Measurements from ENCODE around the gene TMEM143.
"Not testable (repeated sequence)": the region's sequence is repeated elsewhere in the genome, so short reads cannot be mapped to it uniquely, and the experiment has no call there.

TMEM143 gene

DNA sequence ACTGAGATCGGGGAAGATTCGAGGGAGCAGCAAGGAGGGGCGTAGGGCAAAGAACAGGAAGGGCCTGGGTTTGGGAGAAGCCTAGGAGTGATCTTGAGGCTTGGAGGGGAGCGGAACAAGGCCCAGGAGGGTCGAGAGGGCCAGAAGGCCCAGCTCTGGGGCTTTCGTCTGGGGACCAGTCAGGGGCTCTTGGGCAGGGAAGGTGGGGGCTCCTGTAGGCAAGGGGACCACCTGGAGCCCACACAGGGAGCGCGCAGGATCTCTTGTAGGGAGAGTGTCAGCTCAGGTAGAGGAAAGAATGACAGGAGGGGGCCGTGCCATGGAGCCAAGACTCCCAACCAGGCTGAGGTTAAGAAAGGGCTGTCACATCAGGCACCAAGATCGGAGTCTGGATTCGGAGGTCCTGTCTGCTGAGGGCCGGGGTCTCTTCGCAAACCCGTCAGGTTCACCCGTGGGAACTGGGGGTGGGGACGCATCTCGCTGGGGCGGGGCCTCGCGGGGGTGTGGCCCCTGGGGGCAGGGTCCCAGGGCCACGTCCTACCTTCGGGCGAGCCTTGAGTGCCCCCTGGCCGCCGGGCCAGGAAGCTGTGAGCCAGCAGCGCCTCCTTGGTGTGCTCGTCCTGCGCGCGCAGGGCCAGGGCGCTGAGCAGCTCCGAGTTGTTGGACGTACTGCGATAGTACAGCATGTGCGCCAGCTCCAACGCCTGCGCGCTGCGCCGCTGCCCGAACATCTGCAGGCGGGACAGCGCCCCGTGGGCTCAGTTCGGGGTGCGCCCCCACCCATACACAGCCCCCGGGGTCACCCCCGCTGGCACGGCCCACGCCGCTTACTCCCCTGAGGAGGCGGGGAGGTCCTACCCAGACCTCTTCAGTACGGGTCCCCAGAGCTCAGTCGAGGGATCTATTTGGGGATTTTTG is 30.0 kb downstream of the TMEM143 start:
- Histone ChIP-seq H3K4me1 (ENCODE audit: insufficient read depth, low read length) (peaks cover 7% of the 10 kb centered on the region), H3K9ac (ENCODE audit: low read depth, low read length) (peak overlapping the region; percentile 58), H3K36me3 (ENCODE audit: insufficient read depth, low read length) (no peaks in the 10 kb centered on the region), H3K9me3 (ENCODE audit: control insufficient read depth, insufficient read depth, low read length) (no peaks in the 10 kb centered on the region)

DNA sequence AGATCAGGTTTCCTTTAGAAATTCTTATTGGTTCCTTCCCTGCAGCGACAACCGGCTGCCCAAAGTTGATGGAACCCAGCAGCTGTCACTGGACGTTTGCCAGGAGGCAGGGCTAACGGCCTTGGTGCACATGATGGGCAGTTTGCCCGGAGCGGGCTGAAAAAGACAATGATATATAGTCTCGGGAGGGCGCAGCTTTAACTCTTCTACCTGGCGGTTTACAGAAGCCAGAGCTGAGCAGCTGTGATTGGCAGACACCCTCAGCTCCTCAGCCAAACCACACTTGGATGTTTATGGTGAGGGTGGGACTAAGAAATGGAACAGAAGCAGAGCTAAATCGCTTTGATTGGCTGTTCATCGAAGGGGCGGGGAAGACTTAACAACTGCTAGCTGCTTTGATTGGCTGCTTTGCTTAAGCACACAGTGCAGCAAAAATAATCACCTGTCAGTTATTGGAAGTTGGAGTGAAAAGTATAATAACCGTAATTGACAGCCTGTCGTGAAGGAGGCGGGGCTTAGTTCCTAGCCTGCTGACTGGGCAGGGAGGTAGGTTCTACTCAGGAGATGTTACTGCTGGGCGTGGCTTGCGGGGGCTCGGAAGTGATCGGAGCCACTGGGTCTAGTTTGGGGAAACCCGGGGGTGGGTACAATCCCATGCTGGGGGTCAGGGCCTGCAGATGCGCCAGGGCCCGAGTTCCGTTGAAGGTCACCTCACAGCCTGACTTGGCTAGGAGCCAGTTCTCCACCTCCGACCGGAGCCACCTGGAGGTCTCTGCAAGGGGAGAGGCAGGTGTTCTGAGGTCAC is 30.9 kb downstream of the TMEM143 start:
- H3K4me1 ChIP-seq (ENCODE audit: insufficient read depth, low read length): peaks cover 7% of the 10 kb centered on the region
- H3K9ac ChIP-seq (ENCODE audit: low read depth, low read length): peak overlapping the region; percentile 48; the same call in 1 of the 2 replicates
- H3K36me3 ChIP-seq (ENCODE audit: insufficient read depth, low read length): no peaks in the 10 kb centered on the region
- no peaks in the 10 kb centered on the region for H3K9me3 ChIP-seq (ENCODE audit: control insufficient read depth, insufficient read depth, low read length)

DNA sequence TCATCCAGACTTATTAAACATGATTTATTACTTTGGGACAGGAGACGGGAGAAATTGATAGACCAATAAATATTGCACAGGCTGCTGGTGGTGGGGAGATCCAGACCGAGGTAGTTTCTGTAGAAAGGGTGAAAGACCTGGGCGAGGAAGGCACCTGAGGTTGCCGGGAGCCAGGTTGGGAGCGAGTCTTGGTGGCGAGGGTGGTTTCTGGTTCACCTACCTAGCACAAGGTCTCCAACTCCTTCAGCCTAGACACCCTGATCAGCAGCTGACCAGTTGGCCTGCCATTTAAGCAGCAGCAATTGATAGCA is 31.4 kb downstream of the TMEM143 start:
- Histone ChIP-seq H3K36me3 (ENCODE audit: insufficient read depth, low read length) (no peaks in the 10 kb centered on the region), H3K4me1 (ENCODE audit: insufficient read depth, low read length) (peaks cover 7% of the 10 kb centered on the region), H3K9ac (ENCODE audit: low read depth, low read length) (peak overlapping the region; percentile 48; the same call in 1 of the 2 replicates), H3K9me3 (ENCODE audit: control insufficient read depth, insufficient read depth, low read length) (no peaks in the 10 kb centered on the region)

DNA sequence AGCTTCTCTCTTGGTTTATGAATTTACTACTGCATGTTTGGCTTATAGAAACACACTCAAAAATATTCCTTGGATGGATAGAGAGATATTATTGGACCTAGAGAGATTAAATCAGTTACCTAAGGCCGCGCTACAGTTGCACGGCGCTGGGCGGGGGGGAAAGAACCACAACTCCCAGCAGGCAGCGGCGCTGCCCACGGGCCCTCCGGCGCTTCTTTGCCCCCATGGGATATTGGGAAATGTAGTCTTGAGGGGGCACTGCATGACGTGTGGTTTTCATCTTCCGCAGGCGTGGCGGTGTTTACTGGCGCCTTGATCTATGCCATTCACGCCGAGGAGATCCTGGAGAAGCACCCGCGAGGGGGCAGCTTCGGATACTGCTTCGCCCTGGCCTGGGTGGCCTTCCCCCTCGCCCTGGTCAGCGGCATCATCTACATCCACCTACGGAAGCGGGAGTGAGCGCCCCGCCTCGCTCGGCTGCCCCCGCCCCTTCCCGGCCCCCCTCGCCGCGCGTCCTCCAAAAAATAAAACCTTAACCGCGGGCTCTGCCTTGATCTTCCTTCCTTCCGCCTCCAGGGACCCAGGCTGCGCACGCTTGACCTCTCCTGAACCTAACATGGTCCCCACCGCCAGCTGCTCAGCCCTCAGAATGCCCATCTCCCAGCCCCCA is 33.6 kb downstream of the TMEM143 start:
- Histone ChIP-seq H3K9ac (ENCODE audit: low read depth, low read length) (peak overlapping the region; percentile 43; the same call in 1 of the 2 replicates), H3K4me1 (ENCODE audit: insufficient read depth, low read length) (peaks cover 11% of the 10 kb centered on the region), H3K36me3 (ENCODE audit: insufficient read depth, low read length) (no peaks in the 10 kb centered on the region), H3K9me3 (ENCODE audit: control insufficient read depth, insufficient read depth, low read length) (no peaks in the 10 kb centered on the region)

DNA sequence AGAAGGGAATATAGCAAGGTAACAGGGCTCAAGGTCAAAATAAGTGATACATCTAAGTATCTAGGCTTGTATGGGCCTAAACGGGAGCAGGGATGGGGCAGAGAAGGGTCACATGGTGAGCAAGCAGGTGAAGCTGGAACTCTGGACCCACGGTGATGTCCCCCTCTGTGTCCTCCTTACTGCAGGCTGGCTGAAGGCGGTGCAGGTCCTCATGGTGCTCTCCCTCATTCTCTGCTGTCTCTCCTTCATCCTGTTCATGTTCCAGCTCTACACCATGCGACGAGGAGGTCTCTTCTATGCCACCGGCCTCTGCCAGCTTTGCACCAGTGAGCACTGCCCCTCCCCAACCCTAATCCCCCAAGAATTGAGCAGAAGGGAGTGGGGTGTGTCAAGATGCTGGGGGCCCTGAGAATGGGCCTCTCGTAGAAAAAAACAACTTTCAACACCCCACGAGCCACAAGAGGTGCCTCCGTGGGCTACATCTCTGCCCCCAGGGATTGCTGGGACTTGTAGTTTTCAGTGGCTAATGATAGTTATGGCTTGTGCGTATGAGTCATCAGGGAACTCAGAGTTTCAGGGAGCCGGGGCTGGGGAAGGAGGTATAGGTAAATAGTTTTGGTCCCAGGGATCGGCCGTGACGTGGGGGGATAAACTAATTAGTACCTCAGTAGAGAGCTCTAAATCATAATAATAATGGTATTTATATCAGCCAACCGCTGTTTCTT is 34.4 kb downstream of the TMEM143 start:
- peak overlapping the region; percentile 43; the same call in 1 of the 2 replicates for H3K9ac ChIP-seq (ENCODE audit: low read depth, low read length)
- peaks cover 11% of the 10 kb centered on the region for H3K4me1 ChIP-seq (ENCODE audit: insufficient read depth, low read length)
- H3K9me3 ChIP-seq (ENCODE audit: control insufficient read depth, insufficient read depth, low read length): no peaks in the 10 kb centered on the region
- H3K36me3 ChIP-seq (ENCODE audit: insufficient read depth, low read length): no peaks in the 10 kb centered on the region

DNA sequence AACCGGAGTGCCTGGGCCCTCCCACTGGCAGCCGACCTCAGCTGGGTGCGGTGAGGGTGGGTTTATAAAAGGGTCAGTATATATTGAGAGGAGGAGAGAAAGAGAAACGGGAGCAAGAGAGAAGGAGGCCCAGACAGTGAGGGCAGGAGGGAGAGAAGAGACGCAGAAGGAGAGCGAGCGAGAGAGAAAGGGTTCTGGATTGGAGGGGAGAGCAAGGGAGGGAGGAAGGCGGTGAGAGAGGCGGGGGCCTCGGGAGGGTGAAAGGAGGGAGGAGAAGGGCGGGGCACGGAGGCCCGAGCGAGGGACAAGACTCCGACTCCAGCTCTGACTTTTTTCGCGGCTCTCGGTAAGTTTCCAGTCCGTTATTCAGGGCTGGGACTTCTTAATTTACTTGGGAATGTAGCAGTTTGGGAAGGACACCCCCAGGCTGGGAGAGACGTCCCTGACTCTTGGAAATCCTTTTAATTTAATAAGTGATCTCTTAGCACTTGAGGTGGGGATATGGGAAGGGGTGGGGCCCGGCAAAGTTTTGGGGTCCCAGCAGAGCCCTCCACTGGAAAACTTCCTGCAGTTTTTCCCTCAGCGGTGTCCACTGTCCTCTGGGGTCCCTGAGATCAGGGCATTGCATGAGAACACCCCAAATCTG is 38.4 kb downstream of the TMEM143 start, which contains the start of gene EMP3:
TSS of gene EMP3 (plus strand) at position 288 of the 646 bp plus-strand sequence. CDS start 1,293 bp downstream, outside the sequence.
- Histone ChIP-seq H3K9ac (ENCODE audit: low read depth, low read length) (peak within 1 kb of the TSS; percentile 95), H3K36me3 (ENCODE audit: insufficient read depth, low read length) (no peaks in the 10 kb centered on the region), H3K9me3 (ENCODE audit: control insufficient read depth, insufficient read depth, low read length) (no peaks in the 10 kb centered on the region), H3K4me1 (ENCODE audit: insufficient read depth, low read length) (peaks cover 12% of the 10 kb centered on the region)

DNA sequence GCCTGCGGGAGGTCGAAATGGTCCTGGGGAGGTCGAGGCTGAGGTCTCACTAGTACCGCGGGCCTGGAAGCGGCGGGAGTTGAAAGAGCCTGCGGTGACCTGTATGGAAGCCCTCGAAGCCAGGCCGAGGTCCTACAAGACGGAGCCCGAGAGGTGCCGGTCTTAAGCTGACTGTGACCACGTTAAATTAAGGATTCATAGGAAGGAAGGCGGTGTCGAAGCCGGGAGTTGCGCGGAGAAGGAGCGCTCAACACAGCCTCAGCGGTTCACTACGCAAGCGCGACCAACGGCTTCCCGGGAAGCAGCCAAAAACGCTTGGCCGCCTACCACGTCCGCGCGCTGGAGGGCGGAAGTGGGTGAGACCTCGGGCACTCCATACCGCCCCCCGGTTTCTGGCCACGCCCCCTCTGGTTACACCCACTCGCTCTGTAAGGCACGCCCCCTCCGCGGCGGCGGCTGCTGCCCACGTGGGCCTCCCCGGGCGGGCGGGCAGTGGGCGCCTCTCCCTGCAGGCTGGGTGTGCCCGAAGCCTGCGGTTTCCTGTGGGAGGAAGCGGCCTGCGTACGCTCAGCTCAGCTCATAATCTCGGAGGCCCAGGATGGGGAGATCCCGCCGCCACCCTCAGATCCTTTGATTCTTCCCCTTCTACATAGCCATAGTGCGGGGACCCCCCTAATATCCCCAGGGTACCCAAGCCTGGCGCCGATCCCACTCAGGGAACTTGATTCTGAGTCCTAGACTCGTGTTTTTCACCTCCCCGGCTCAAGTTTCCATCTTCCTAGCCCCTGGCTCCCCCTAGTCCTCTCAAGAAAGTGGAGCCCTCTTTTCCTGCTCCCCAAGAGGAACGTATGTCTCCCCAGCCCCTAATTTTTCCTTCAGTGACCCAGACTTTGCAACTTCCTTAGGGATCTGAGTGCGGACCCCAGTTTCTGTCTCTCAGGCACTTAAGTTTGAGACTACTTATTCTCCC is 41.8 kb downstream of the TMEM143 start:
- no peaks in the 10 kb centered on the region for H3K36me3 ChIP-seq (ENCODE audit: insufficient read depth, low read length)
- peak overlapping the region; percentile 96 for H3K9ac ChIP-seq (ENCODE audit: low read depth, low read length)
- H3K4me1 ChIP-seq (ENCODE audit: insufficient read depth, low read length): peaks cover 14% of the 10 kb centered on the region
- no peaks in the 10 kb centered on the region for H3K9me3 ChIP-seq (ENCODE audit: control insufficient read depth, insufficient read depth, low read length)

DNA sequence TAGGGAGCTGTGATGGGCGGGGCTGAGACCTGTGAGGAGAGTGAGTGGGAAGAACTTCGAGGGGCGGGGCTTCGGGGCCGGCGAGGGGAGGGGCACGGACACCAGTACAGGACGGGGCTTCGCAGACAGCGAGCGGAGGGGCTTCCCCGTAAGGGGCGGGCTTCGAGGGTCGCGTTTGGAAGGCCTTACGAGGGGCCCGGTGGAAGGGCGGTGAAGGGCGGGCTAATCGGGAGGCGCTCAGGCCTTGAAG is 42.4 kb downstream of the TMEM143 start:
- H3K9ac ChIP-seq (ENCODE audit: low read depth, low read length): peak overlapping the region; percentile 96
- no peaks in the 10 kb centered on the region for H3K9me3 ChIP-seq (ENCODE audit: control insufficient read depth, insufficient read depth, low read length)
- H3K36me3 ChIP-seq (ENCODE audit: insufficient read depth, low read length): no peaks in the 10 kb centered on the region
- peaks cover 14% of the 10 kb centered on the region for H3K4me1 ChIP-seq (ENCODE audit: insufficient read depth, low read length)

DNA sequence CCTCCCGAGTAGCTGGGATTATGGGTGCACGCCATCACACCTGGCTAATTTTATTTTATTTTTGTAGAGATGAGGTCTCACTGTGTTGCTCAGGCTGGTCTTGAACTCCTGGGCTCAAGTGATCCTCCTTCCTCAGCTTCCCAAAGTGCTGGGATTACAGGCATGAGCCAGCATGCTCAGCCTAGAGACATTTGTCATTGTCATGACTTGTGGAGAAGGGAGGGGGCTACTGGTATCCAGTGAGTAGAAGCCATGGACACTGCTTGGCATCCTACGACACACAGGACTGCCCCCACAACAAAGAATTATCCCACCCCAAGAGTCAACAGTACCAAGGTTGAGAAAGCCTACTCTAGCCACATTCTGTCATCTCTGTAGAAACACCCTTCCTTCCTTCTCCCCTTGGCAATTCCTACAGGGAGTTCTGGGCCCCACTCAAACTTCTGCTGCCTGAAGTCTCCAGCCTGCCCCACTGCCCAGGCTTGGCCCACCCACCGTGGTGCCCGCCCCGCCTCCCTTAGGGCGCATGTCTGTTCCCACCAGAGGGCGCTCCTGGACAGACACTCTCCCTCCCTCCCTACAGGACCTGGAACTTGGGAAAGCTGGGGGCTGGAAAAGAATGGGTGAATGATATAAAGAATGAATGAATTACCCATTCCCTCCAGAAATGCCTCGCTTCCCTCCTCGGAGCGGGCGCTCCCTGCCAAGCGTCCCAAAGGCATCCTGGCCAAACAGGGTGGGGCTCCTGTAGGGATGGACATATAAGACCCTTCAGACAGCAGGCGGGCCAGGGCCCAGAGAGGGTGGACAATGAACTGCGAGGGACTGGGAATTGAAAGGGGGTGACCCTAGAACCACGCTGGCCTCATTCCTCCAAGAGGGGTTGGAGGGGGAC is 43.8 kb downstream of the TMEM143 start:
- Histone ChIP-seq H3K4me1 (ENCODE audit: insufficient read depth, low read length) (peaks cover 10% of the 10 kb centered on the region), H3K36me3 (ENCODE audit: insufficient read depth, low read length) (no peaks in the 10 kb centered on the region), H3K9me3 (ENCODE audit: control insufficient read depth, insufficient read depth, low read length) (no peaks in the 10 kb centered on the region), H3K9ac (ENCODE audit: low read depth, low read length) (peak overlapping the region; percentile 96; the same call in 1 of the 2 replicates)

DNA sequence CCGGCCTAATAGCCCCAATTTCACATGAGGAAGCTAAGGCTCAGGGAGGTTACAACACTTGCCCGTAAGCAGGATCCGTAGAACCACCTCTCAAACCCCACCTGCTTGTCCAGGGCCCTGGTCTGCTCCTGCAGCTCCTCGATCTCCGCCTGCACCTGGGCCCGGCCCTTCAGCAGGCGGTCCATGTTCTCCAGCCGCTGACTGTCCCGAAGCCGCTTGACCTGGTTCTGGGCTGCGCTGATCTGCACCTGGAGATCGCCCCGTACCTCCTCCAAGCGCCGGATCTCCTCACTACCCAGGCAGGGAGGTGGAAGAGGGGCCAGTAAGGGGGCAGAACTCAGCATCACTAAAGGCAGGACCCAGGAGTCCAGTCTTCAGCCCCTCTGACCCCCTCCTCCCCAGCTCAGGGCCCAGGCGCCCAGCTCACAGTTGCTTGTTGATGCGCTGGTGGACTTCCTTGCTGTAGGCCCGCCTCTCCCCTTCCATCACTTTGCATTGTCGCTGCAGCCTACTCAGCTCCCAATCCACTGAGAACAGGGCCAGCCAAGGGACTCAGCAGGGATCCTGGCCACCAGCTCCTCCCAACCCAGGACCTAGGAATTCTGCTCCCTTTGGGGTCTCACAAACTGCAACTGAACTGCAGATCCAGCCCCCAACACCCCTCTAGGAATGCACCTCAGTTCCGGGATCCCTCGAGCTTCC is 45.3 kb downstream of the TMEM143 start:
- no peaks in the 10 kb centered on the region for H3K36me3 ChIP-seq (ENCODE audit: insufficient read depth, low read length)
- no peak overlapping the region for H3K9ac ChIP-seq (ENCODE audit: low read depth, low read length)
- H3K9me3 ChIP-seq (ENCODE audit: control insufficient read depth, insufficient read depth, low read length): no peaks in the 10 kb centered on the region
- H3K4me1 ChIP-seq (ENCODE audit: insufficient read depth, low read length): peaks cover 10% of the 10 kb centered on the region

DNA sequence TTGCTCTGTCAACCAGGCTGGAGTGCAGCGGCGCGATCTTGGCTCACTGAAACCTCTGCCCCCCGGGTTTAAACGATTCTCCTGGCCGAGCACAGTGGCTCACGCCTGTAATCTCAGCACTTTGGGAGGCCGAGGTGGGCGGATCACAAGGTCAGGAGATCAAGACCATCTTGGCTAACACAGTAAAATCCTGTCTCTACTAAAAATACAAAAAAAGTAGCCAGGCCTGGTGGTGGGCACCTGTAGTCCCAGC is 46.1 kb downstream of the TMEM143 start:
- not testable (repeated sequence) for H3K9me3 ChIP-seq (ENCODE audit: control insufficient read depth, insufficient read depth, low read length); H3K4me1 ChIP-seq (ENCODE audit: insufficient read depth, low read length); H3K9ac ChIP-seq (ENCODE audit: low read depth, low read length); H3K36me3 ChIP-seq (ENCODE audit: insufficient read depth, low read length)

DNA sequence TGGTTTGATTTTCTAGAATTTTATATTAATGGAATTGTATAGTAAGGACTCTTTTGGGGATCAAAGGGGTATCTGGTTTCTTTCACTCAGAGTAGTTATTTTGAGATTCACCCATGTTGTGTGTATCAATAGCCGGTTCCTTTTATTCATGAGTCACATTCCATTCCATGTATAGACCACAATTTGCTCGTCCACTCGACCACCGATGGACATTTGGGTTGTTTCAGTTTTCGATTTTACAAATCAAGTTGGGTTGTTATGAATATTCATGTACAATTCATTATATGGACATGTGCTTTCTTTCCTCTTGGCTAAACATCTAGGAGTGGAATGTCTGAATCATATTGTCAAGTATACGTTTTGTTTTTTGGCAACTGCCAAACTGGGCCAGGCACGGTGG is 48.0 kb downstream of the TMEM143 start:
- Histone ChIP-seq H3K9me3 (ENCODE audit: control insufficient read depth, insufficient read depth, low read length) (no peaks in the 10 kb centered on the region), H3K36me3 (ENCODE audit: insufficient read depth, low read length) (no peaks in the 10 kb centered on the region), H3K9ac (ENCODE audit: low read depth, low read length) (no peak overlapping the region), H3K4me1 (ENCODE audit: insufficient read depth, low read length) (peaks cover 3% of the 10 kb centered on the region; the same call in 1 of the 2 replicates)
